Stimulated activated CD4-positive, alpha-beta T cell treated with anti-CD3 and anti-CD28 coated beads, TNF-alpha, amount 100 ng/mL, for 1 hour (primary cell): ENCODE results near the gene ATP9B.
"Not testable (repeated sequence)": the region's sequence is repeated elsewhere in the genome, so short reads cannot be mapped to it uniquely, and the experiment has no call there.

Experiments used
- DNase-seq, 3 donors: peaks; one replicate each; pipeline ENCODE4 v3.0.0-alpha.2; 2020; ENCODE audit warnings: low read depth in 3 of 3, low spot score in 1 of 3

ATP9B gene

GRCh38 chr18:79275992-79276391, 206.8 kb downstream of the ATP9B start:
- no peak for DNase-seq

GRCh38 chr18:79278896-79279295, 209.7 kb downstream of the ATP9B start:
- DNase-seq: no peak

GRCh38 chr18:79283131-79283810, 214.1 kb downstream of the ATP9B start:
- DNase-seq: no peak

GRCh38 chr18:79283929-79284328, 214.7 kb downstream of the ATP9B start:
- no peak for DNase-seq

GRCh38 chr18:79285191-79285590, 216.0 kb downstream of the ATP9B start:
- not testable (repeated sequence) for DNase-seq

GRCh38 chr18:79290409-79290808, 221.2 kb downstream of the ATP9B start:
- DNase-seq: not testable (repeated sequence)

GRCh38 chr18:79290876-79291275, 221.7 kb downstream of the ATP9B start:
- no peak for DNase-seq

- DNase-seq: no peak
Observed at GRCh38 chr18:79294235-79294634, 225.0 kb downstream of the ATP9B start.

GRCh38 chr18:79299272-79299671, 230.1 kb downstream of the ATP9B start:
- no peak for DNase-seq

GRCh38 chr18:79299711-79300110, 230.5 kb downstream of the ATP9B start:
- no peak for DNase-seq

GRCh38 chr18:79300413-79300812, 231.2 kb downstream of the ATP9B start:
- DNase-seq: no peak

- no peak for DNase-seq
Observed at GRCh38 chr18:79302120-79302519, 232.9 kb downstream of the ATP9B start.

- no peak for DNase-seq
Observed at GRCh38 chr18:79305911-79306310, 236.7 kb downstream of the ATP9B start.

- no peak for DNase-seq
Observed at GRCh38 chr18:79309614-79310358, 240.6 kb downstream of the ATP9B start.

GRCh38 chr18:79314838-79315388, 245.7 kb downstream of the ATP9B start:
- no peak for DNase-seq

- DNase-seq: no peak
Observed at GRCh38 chr18:79315596-79315995, 246.4 kb downstream of the ATP9B start.

GRCh38 chr18:79317703-79318102, 248.5 kb downstream of the ATP9B start:
- no peak for DNase-seq

GRCh38 chr18:79318142-79318673, 249.0 kb downstream of the ATP9B start:
- DNase-seq: no peak

GRCh38 chr18:79320216-79320850, 251.1 kb downstream of the ATP9B start:
- no peak for DNase-seq

GRCh38 chr18:79321625-79322405, 252.6 kb downstream of the ATP9B start:
- DNase-seq: no peak

- DNase-seq: no peak
Observed at GRCh38 chr18:79322441-79322840, 253.2 kb downstream of the ATP9B start.
